Sigmoid colon (tissue), 7 donors: ENCODE results near the gene PXN. TPM values are rescaled to one million over a fixed set of nuclear protein-coding genes. Genes with fewer than 3 reads are reported as not detected.

ENCODE experiments used
- DNase-seq: peaks from one replicate; pipeline ENCODE4 v3.0.0-alpha.2; 2019
- H3K27ac ChIP-seq, 4 donors: fragments of 200-600 bp; sonication (generic); one replicate each; pipeline ENCODE4 v1.5.1; 2016 to 2019; ENCODE audit warnings: mild to moderate bottlenecking in 1 of 4
- H3K27me3 ChIP-seq, 3 donors: fragments of 200-600 bp; sonication (generic); one replicate each; pipeline ENCODE4 v1.5.1; 2019; ENCODE audit warnings: mild to moderate bottlenecking in 1 of 3
- H3K36me3 ChIP-seq, 4 donors: fragments of 200-600 bp; sonication (generic); one replicate each; pipeline ENCODE4 v1.5.1; 2016 to 2019
- H3K4me1 ChIP-seq, 4 donors: fragments of 200-600 bp; sonication (generic); one replicate each; pipeline ENCODE4 v1.5.1; 2017 to 2019
- H3K4me3 ChIP-seq, 4 donors: fragments of 200-600 bp; sonication (generic); one replicate each; pipeline ENCODE4 v1.5.1; 2017 to 2019; ENCODE audit warnings: mild to moderate bottlenecking in 2 of 4, moderate library complexity in 1 of 4
- H3K9me3 ChIP-seq, 4 donors: fragments of 200-600 bp in 3 of 4; sonication (generic) in 3 of 4; one replicate each; pipeline versions ENCODE4 v1.5.1 to v1.6.1; 2013 to 2019
- CTCF ChIP-seq, 4 experiments: fragments of 450-650 bp in 3 of 4; fragments of 200-600 bp in 1 of 4; IDR thresholded peaks; one replicate each; pipeline ENCODE4 v1.5.1; 2016 to 2019; ENCODE audit warnings: antibody characterized with exemption in 4 of 4, mild to moderate bottlenecking in 3 of 4, moderate library complexity in 2 of 4
- EP300 ChIP-seq, 4 donors: sonication (generic); formaldehyde crosslinking; IDR thresholded peaks; one replicate each; pipeline ENCODE4 v1.6.1; 2017; ENCODE audit warnings: antibody characterized with exemption in 4 of 4
- POLR2A ChIP-seq, 2 donors: fragments of 450-650 bp; IDR thresholded peaks; one replicate each; pipeline ENCODE4 v1.6.1; 2016; ENCODE audit warnings: antibody characterized with exemption in 2 of 2, mild to moderate bottlenecking in 2 of 2, moderate library complexity in 2 of 2
- POLR2AphosphoS5 ChIP-seq, 4 donors: sonication (generic); formaldehyde crosslinking; IDR thresholded peaks; one replicate each; pipeline ENCODE4 v1.6.1; 2017; ENCODE audit warnings: antibody characterized with exemption in 4 of 4
- WGBS, 2 donors: extraction: QIAGEN DNeasy Blood & Tissue Kit; methylation state at CpG; one replicate each; pipeline ENCODE4 v1.1.7; 2013; 5-methylcytosine and 5-hydroxymethylcytosine counted together
- intact Hi-C: fragments of 100-400 bp; cut with DNase I; formaldehyde crosslinking; loops from one replicate; pipeline ENCODE4 v1.15.1; 2023
- polyA plus RNA-seq, 3 donors: library from polyadenylated mRNA; stranded (reverse); fragments of 200-250 nt; gene quantifications; one replicate each; pipeline ENCODE4 v1.2.3, GENCODE V29; 2013
- total RNA-seq, 4 donors: library from RNA; depleted of rRNA; stranded (reverse); fragments of >200 nt; gene quantifications; one replicate each; pipeline ENCODE4 v1.1.0, GENCODE V29; 2016
- donor health status: healthy with polysubstance abuse.
- donor health status: Bipolar disorder and iron deficiency.
- donor health status: healthy.

Gene PXN
- total and polyA plus RNA-seq, 7 donors, result 41.0 to 127 (median 79.3) TPM

DNA sequence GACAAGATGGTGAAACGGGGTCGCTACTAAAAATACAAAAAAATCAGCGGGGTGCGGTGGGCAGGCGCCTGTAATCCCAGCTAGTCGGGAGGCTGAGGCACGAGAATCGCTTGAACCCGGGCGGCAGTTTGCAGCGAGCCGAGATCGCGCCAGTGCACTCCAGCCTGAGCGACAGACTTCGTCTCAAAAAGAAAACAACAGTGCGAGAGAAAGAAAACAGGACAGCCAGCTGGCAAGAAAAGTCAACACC lies 26.8 kb upstream of the PXN start:
- Histone ChIP-seq H3K27me3 (no peaks in the 10 kb centered on the region), H3K36me3 (no peaks in the 10 kb centered on the region), H3K4me3 (peak overlapping the region; percentile 54 to 66 (median 57)), H3K27ac (peak overlapping the region; percentile 92 to 98 (median 94)), H3K9me3 (no peaks in the 10 kb centered on the region), H3K4me1 (peaks cover 0 to 12% (median 5%) of the 10 kb centered on the region in 4 donors)
- 0% methylated on average over 17 of the region's 17 CpGs for WGBS, 2 donors
- intact Hi-C loops, result loop anchor here (10.0 kb wide), 1 partner anchor 1108 kb away; no protein-coding TSS in a partner anchor
- no peak for DNase-seq
- TF ChIP-seq CTCF (IDR thresholded peaks at IDR 0.05) (no peak), EP300 (IDR thresholded peaks at IDR 0.05) (no peak), POLR2AphosphoS5 (IDR thresholded peaks at IDR 0.05) (no peak), POLR2A (IDR thresholded peaks at IDR 0.05) (no peak)

GRCh38 chr12:120290609-120291305 lies 25.2 kb upstream of the PXN start:
- no peak for TF ChIP-seq CTCF (IDR thresholded peaks at IDR 0.05)
- no peak for TF ChIP-seq EP300 (IDR thresholded peaks at IDR 0.05)
- no peak for TF ChIP-seq POLR2A (IDR thresholded peaks at IDR 0.05)
- TF ChIP-seq POLR2AphosphoS5 (IDR thresholded peaks at IDR 0.05), result no peak
- H3K4me1 ChIP-seq, result peaks cover 0 to 12% (median 5%) of the 10 kb centered on the region in 4 donors
- DNase-seq, result peak; percentile 69
- H3K36me3 ChIP-seq, result no peaks in the 10 kb centered on the region
- H3K27ac ChIP-seq, result peak overlapping the region; percentile 92 to 98 (median 94)
- no peaks in the 10 kb centered on the region for H3K9me3 ChIP-seq
- 11 to 24% methylated on average over 22 of the region's 22 CpGs for WGBS, 2 donors
- H3K4me3 ChIP-seq, result peak overlapping the region; percentile 54 to 66 (median 57)
- intact Hi-C loops, result loop anchor here (2.0 to 10.0 kb wide), 3 partner anchors 26 to 1106 kb away; partner anchors contain the start of gene PXN
- no peaks in the 10 kb centered on the region for H3K27me3 ChIP-seq

DNA sequence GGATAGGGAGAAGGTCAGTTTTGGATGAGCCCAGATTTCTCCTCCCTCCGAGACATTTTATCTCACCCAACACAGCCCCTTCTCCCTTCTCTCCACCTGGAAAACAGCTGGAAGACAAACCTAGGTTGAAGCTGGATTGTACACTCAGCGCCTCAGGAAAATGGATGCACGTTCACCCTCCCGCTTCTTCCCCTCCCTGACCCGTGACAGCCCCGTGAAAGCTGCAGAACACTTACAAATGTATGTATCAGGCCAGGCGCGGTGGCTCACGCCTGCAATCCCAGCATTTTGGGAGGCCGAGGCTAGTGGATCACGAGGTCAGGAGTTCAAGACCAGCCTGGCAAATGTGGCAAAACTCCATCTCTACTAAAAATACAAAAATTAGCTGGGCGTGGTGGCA lies 22.0 kb upstream of the PXN start:
- TF ChIP-seq POLR2AphosphoS5 (IDR thresholded peaks at IDR 0.05) (no peak), POLR2A (IDR thresholded peaks at IDR 0.05) (no peak), EP300 (IDR thresholded peaks at IDR 0.05) (no peak), CTCF (IDR thresholded peaks at IDR 0.05) (no peak)
- no peaks in the 10 kb centered on the region for H3K27me3 ChIP-seq
- no peaks in the 10 kb centered on the region for H3K36me3 ChIP-seq
- H3K4me1 ChIP-seq, result peaks cover 0 to 10% (median 5%) of the 10 kb centered on the region in 4 donors
- WGBS, 2 donors, result 72 to 82% methylated on average over 12 of the region's 12 CpGs
- intact Hi-C loops, result no loop called here
- no peak for DNase-seq
- H3K4me3 ChIP-seq, result no peak overlapping the region
- no peak overlapping the region for H3K27ac ChIP-seq
- H3K9me3 ChIP-seq, result no peaks in the 10 kb centered on the region

- H3K36me3 ChIP-seq, result no peaks in the 10 kb centered on the region
- 55 to 76% methylated on average over 7 of the region's 7 CpGs for WGBS, 2 donors
- intact Hi-C loops, result no loop called here
- no peak for DNase-seq
- no peaks in the 10 kb centered on the region for H3K27me3 ChIP-seq
- H3K4me1 ChIP-seq, result peaks cover 0 to 9% (median 4%) of the 10 kb centered on the region in 4 donors
- no peak overlapping the region for H3K4me3 ChIP-seq
- H3K27ac ChIP-seq, result no peak overlapping the region
- no peaks in the 10 kb centered on the region for H3K9me3 ChIP-seq
- no peak for TF ChIP-seq EP300 (IDR thresholded peaks at IDR 0.05)
- no peak for TF ChIP-seq POLR2AphosphoS5 (IDR thresholded peaks at IDR 0.05)
- TF ChIP-seq CTCF (IDR thresholded peaks at IDR 0.05), result no peak
- no peak for TF ChIP-seq POLR2A (IDR thresholded peaks at IDR 0.05)
Measured at GRCh38 chr12:120286768-120287490, 21.4 kb upstream of the PXN start.
